Measurements from ENCODE around the gene SCN4B. TPM values are rescaled to one million over a fixed set of nuclear protein-coding genes. Genes with fewer than 3 reads are reported as not detected.

The SCN4B gene
- total RNA-seq, 1 experiment from 2014 or later = 1.6 TPM

DNA sequence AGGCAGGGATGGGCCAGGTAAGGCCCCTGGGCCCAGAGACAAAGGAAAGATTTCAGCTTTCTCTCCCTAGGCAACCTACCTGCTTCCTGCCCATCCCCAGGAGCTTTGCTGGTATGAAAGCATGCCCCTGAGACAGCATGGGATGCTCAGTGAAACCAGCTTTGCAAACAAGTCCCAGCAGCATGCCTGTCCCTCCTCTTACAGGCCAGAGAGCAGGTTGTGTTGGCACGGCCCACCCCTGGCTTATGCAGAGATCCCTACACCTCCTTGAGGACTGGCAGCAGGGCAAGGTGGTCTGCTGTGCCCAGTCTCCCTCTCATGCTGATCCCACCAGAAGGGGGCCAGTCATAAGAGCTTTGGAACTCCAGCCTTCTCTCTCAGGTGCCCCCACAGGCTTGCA is 3.1 kb downstream of the SCN4B start:
- Histone ChIP-seq H2BK12ac (ENCODE audit: insufficient read length, low read depth, low read length) (no peak overlapping the region), H2AK5ac (ENCODE audit: insufficient read length, low read length) (no peak overlapping the region), H3K79me1 (ENCODE audit: insufficient read depth, low read depth, low read length, poor library complexity, severe bottlenecking) (no peaks in the 10 kb centered on the region), H3K18ac (ENCODE audit: insufficient read length, low read depth, low read length) (no peak overlapping the region), H2BK120ac (ENCODE audit: low read depth, low read length, poor library complexity, severe bottlenecking) (no peak overlapping the region), H4K91ac (ENCODE audit: insufficient read length, low read depth, low read length) (no peak overlapping the region), H4K5ac (ENCODE audit: insufficient read length, low read depth, low read length) (no peak overlapping the region), H3K27me3 (ENCODE audit: insufficient read depth, low read length) (peaks cover 40% of the 10 kb centered on the region), H3K27ac (ENCODE audit: insufficient read length, low read depth, low read length) (no peak overlapping the region), H3K4me2 (ENCODE audit: insufficient read depth, insufficient read length, low read length) (no peak overlapping the region), H3K23ac (ENCODE audit: insufficient read length, low read depth, low read length) (no peak overlapping the region), H4K8ac (replicated peaks; ENCODE audit: insufficient read length, low read depth, low read length) (no peak overlapping the region), H2AFZ (ENCODE audit: low read length) (no peak overlapping the region), H3K23me2 (ENCODE audit: insufficient read length, low read depth, low read length, poor library complexity, severe bottlenecking) (peaks cover 25% of the 10 kb centered on the region), H2BK15ac (ENCODE audit: low read depth, low read length) (no peak overlapping the region), H3K9ac (ENCODE audit: extremely low read depth, insufficient read length, low read length) (no peak overlapping the region), H3K79me2 (ENCODE audit: insufficient read depth, low read length) (no peaks in the 10 kb centered on the region), H3T11ph (ENCODE audit: low read length) (no peak overlapping the region), H2BK20ac (ENCODE audit: low read depth, low read length, poor library complexity, severe bottlenecking) (no peak overlapping the region), H2BK5ac (ENCODE audit: insufficient read length, low read length) (no peak overlapping the region), H3K4me1 (ENCODE audit: insufficient read depth, low read length) (no peaks in the 10 kb centered on the region; the same call in 1 of the 2 replicates), H3K4ac (ENCODE audit: low read depth, low read length) (no peak overlapping the region), H3K56ac (ENCODE audit: insufficient read length, low read depth, low read length) (no peak overlapping the region), H3K14ac (ENCODE audit: insufficient read depth, low read length) (no peak overlapping the region), H4K20me1 (ENCODE audit: control insufficient read depth, insufficient read depth, insufficient read length) (no peaks in the 10 kb centered on the region), H3K9me3 (ENCODE audit: control insufficient read depth, low read depth, low read length) (no peaks in the 10 kb centered on the region)
- Mint-ChIP-seq H3K27ac (no peak overlapping the region), H3K4me1 (peaks cover 32 to 51% of the 10 kb centered on the region in 2 experiments), H3K9me3 (no peaks in the 10 kb centered on the region; a peak in 2 of 5 replicates), H3K4me3 (no peak overlapping the region), H3K36me3 (ENCODE audit: insufficient read depth in 1 of 3, low read depth in 3 of 3) (no peaks in the 10 kb centered on the region; a peak in 1 of 7 replicates), H3K27me3 (ENCODE audit: low read depth) (peaks cover 87% of the 10 kb centered on the region)
- no peak for DNase-seq
- TF ChIP-seq, protein P1, sequence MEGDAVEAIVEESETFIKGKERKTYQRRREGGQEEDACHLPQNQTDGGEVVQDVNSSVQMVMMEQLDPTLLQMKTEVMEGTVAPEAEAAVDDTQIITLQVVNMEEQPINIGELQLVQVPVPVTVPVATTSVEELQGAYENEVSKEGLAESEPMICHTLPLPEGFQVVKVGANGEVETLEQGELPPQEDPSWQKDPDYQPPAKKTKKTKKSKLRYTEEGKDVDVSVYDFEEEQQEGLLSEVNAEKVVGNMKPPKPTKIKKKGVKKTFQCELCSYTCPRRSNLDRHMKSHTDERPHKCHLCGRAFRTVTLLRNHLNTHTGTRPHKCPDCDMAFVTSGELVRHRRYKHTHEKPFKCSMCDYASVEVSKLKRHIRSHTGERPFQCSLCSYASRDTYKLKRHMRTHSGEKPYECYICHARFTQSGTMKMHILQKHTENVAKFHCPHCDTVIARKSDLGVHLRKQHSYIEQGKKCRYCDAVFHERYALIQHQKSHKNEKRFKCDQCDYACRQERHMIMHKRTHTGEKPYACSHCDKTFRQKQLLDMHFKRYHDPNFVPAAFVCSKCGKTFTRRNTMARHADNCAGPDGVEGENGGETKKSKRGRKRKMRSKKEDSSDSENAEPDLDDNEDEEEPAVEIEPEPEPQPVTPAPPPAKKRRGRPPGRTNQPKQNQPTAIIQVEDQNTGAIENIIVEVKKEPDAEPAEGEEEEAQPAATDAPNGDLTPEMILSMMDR (conservative IDR thresholded peaks at IDR 0.05) = no peak
- no CpG with 5 or more reads among the region's 1 CpG for WGBS (ENCODE audit: extremely low coverage, insufficient read length, low lambda C conversion rate)
